ENCODE data around the gene SLC22A12.
"Not testable (repeated sequence)": the region's sequence is repeated elsewhere in the genome, so short reads cannot be mapped to it uniquely, and the experiment has no call there.

The SLC22A12 gene

GRCh38 chr11:64590763-64591221 is at the start of gene SLC22A12:
Gene SLC22A12, plus strand, starts transcription at chr11:64591220. Its CDS starts 337 bp downstream, at chr11:64591557.
- no peak for DNase-seq

GRCh38 chr11:64542172-64543125 is 48.6 kb upstream of the SLC22A12 start:
- no peak for DNase-seq

GRCh38 chr11:64543818-64544217 is 47.2 kb upstream of the SLC22A12 start:
- no peak for DNase-seq

- no peak for DNase-seq
Measured at GRCh38 chr11:64544616-64545296, 46.3 kb upstream of the SLC22A12 start.

- no peak for DNase-seq
Measured at GRCh38 chr11:64545619-64546018, 45.4 kb upstream of the SLC22A12 start.

GRCh38 chr11:64546176-64546575 is 44.8 kb upstream of the SLC22A12 start:
- DNase-seq, result no peak

- DNase-seq, result no peak
Measured at GRCh38 chr11:64546600-64546999, 44.4 kb upstream of the SLC22A12 start.

- no peak for DNase-seq
Measured at GRCh38 chr11:64549969-64550368, 41.1 kb upstream of the SLC22A12 start.

GRCh38 chr11:64553554-64554201 is 37.3 kb upstream of the SLC22A12 start:
- peak; percentile 50 for DNase-seq

- DNase-seq, result no peak
Measured at GRCh38 chr11:64556044-64556720, 34.8 kb upstream of the SLC22A12 start.

GRCh38 chr11:64556721-64557250 is 34.2 kb upstream of the SLC22A12 start:
- no peak for DNase-seq

- DNase-seq, result no peak
Measured at GRCh38 chr11:64558065-64558745, 32.8 kb upstream of the SLC22A12 start.

GRCh38 chr11:64558869-64559268 is 32.2 kb upstream of the SLC22A12 start:
- no peak for DNase-seq

- no peak for DNase-seq
Measured at GRCh38 chr11:64559351-64560138, 31.5 kb upstream of the SLC22A12 start.

- no peak for DNase-seq
Measured at GRCh38 chr11:64560139-64560771, 30.8 kb upstream of the SLC22A12 start.

GRCh38 chr11:64560941-64561340 is 30.1 kb upstream of the SLC22A12 start:
- DNase-seq, result no peak

- DNase-seq, result not testable (repeated sequence)
Measured at GRCh38 chr11:64561429-64561828, 29.6 kb upstream of the SLC22A12 start.

GRCh38 chr11:64561984-64562722 is 28.9 kb upstream of the SLC22A12 start:
- no peak for DNase-seq

GRCh38 chr11:64562723-64563351 is 28.2 kb upstream of the SLC22A12 start:
- DNase-seq, result no peak

All from inflammatory macrophage treated with lipopolysaccharide for 4 hours (primary cell).